ACHN (cell line): ENCODE data around the gene TMF1.

Source experiments
- DNase-seq: peaks from one replicate; pipeline ENCODE4 v3.0.0-alpha.2; 2015
- in situ Hi-C: cut with HindIII; loops from 2 replicates; pipeline ENCODE4 v1.10.0; 2017; ENCODE audit warnings: low sequenced_read_pairs, low pct_ligation_motif_present, low pct_unique_long_range_greater_than_20kb

TMF1 gene

DNA sequence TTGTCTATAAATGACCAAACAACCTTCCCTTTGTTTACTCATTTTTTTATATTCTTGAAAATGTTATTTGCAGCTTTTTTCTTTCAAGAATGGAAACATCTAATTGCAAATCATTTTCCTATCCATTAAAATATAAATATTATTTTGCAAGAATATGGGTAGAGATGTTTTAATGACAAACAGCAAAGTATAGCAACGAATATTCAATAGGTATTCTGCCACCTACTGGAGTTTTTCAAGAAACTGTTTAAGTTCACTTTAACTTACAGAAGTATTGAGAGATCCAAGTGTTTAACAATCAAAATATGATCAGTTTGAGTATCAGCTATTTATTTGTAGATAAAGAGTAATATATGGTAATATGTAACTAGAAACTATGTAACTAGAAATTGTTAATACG, 31.7 kb downstream of the TMF1 start:
- in situ Hi-C loops, result no loop called here
- peak; percentile 21 for DNase-seq

DNA sequence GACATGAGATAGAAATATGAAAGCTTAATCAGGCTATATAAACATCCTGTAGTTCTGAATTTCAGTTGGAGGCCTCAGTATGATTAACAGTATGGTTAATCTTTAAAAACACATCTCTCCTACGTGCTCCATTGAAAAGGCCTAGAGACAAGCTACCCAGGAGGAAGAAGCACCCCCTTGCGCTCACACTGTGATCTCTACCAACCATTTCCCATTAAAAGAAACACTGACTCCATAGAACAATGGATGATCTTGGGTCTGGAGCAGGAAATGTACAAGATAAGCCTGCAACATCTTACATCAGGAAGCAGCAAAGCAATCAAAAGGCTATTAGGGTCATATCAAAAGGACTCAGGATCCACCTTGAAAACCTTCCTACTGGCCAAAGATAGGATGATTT, 35.2 kb downstream of the TMF1 start:
- in situ Hi-C loops, result no loop called here
- DNase-seq, result peak; percentile 42

DNA sequence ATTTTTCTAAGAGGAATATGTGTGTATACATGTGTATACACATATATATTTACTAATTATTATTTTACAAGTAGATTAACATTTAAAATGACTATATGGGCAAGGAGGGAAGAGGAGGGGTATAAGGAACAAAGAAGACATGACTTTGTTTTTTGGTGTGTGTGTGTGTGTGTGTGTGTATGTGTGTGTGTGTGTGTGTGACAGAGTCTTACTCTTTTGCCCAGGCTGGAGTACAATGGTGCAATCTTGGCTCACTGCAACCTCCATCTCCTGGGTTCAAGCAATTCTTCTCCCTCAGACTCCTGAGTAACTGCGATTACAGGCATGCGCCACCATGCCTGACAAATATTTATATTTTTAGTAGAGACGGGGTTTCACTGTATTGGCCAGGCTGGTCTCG, 36.0 kb downstream of the TMF1 start:
- no peak for DNase-seq
- in situ Hi-C loops, result no loop called here

DNA sequence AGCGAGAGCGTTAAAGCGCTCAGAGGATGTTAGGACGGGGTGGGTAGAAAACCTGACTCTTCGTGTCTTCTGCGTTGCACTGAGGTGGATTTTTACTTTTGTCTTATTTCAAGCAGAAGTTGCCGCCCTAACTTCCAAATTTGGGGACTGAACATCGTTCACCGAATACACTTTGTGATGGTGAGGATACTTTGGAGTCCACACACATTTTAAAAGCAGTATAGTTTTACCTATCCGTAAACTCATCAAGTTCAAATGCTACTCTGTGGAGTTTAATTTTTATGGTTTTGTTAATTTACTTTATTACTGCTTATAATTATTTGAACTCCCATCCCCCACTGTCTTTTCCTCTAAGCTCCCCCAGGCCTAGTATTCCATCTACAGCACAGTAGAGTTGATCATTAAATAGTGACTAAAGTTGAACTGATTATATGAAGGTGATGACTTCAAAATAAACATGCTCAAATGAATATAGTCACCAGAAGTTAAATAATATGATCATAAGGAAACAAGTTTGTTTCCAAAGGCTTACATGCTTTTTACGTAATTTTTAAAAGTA, 38.0 kb downstream of the TMF1 start:
- in situ Hi-C loops, result no loop called here
- DNase-seq, result peak; percentile 24

DNA sequence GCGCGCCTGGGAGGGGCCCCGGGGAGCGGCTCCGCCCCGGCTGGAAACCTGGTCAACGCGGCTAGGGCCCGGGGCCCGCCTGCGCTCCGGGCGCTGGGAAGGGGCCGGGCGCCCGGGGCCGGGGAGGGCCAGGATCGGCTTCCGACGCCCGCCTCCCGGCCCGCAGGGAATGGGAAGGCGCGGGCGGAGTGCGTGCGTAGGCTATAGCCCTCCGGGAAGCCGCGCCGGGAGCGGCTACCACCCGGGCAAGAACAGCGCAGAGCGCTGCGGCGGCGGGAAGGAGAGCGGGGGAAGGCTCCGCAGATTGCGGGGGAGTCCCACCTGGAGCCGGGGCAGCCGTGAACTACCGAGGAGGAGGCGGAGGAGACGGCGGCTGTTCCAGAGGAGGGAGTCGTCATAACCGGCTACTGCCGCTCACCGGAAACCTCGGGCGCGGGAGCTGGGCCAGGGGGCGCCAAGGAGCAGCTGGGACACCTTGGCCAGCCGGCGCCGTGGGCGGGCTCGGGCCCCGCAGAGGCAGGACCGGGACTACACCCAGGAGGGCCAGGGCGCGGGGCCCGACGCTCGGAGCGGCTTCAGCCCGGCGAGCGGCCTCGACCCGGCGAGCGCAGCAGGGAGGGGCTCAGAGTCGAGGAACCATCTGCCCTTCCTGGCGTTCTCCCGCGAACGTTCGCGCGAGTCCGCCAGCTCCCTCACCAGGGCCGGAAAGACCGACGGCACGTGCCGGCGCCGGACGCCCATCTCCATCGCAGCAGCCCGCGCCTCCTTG, 38.7 kb downstream of the TMF1 start, which contains the start of gene EOGT:
Gene EOGT, minus strand, starts transcription at position 432 of the 769 bp plus-strand sequence. CDS start 3,838 bp downstream, outside the sequence.
- DNase-seq, result peak; percentile 85
- in situ Hi-C loops, result no loop called here

DNA sequence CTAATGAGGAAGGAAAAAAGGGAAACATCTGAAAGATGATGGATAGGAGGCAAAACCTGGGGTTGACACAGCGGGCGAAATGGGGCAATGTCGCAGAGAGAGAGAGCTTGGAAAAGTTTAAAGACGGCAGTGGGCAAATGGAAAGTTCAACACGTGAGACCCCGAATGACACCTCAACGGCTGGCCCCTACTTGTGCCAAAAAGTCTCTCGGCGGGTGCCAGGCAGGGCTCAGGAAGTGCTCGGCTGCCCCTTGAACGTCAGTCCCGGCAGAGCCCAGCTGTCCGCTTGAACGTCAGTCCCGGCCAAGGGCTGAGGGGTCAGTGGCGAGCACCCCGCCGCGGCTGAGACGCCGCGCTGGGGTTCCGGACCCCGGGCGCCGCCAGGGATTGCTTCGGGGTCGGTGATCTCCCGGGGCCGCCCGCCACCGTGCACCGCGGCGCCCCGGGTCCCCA, 39.3 kb downstream of the TMF1 start:
- DNase-seq, result peak; percentile 44
- in situ Hi-C loops, result no loop called here

DNA sequence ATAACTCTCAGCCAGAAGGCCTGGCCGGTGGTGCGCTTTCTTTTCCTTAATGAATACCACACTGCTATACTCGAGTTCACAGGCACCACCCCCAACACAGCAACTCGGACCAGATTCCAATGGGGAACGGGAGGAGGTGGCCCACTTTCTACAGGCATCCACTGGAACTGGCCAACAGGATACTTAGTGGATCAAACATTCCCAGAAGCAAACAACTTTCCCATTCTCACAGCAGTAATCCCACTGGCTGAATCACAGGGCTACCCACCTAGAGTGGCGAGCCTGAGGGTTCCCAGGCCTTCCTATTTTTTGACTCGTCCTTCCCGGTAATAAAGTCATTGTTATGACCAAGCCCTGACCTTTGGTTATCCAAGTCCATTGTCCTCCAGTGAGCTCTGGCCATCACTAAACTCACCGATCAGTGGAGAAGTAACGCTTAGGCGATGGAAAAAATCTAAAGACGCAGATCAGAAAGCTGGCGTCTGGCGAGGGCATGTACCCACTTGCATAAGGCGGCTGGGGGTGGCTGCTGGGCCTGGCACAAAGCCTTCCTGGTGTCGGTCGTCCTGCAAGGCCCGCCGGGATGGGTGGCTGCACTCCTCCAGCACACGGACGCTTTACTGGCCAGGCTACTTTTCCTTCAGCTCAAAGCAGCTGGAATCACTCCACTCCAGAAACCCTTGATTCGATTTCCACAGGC, 39.9 kb downstream of the TMF1 start:
- in situ Hi-C loops, result no loop called here
- no peak for DNase-seq

DNA sequence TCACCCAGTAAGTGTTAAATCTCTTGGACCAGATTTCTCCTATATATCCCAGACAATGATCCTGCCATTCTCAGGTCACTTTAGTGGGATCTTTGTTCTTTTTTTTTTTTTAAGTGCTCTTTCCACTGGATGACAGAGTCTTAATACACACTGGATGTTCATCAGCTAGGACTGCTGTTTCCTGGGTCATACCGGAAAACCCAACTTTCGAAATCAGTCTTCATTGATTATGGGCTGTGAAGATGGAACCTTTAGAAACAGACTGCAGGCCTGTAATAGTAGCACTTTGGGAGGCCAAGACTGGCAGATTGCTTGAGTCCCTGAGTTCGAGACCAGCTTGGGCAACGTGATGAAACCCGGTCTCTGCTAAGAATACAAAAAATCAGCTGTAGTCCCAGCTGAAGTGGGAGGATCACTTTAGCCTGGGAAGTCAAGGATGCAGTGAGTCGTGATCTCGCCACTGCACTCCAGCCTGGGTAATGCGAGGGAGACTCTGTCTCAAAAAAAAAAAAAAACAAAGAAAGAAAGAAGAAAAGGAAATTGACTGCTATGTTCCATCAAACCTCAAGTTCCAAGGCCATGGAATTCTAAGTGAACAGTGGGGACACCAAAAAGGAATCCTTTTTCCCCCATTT, 40.9 kb downstream of the TMF1 start:
- in situ Hi-C loops, result no loop called here
- DNase-seq, result no peak

DNA sequence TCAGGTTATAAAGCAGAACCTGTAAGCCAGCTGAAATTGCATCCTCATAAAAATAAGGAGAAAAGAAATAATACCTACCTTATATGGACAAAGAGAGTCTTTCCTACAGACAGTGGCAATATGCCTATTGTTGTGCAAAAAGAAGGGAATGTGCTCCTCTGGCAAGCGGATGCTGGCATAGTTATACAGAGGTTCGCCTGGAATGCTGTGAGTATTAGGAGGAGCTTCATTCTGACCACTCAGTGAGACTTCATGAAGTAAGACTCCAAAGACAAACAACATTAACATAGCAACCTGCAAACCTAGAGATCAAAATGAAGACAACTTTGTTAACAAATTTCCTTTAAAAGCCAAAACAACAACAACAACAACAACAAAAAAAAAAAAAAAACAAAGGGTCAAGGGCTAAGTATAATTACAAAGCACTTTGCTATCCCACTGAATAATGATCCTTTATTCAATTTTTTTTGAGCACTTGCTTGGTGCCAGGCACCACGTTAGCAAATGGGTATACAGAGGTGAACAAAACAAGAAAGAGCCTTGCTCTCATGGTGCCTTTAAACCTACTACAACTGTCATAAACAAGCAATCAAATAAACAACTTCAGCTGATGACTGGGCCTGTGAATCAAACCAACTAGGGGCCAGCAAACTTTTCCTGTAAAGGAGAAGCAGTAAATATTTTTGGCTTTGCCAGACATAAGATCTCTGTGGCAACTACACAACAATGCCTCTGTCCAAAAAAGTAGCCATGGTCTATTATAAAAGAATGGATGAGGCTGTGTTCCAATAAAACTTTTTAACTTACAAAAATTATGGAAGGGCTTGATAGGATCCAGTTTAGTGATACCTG, 42.3 kb downstream of the TMF1 start:
- in situ Hi-C loops, result no loop called here
- DNase-seq, result no peak

DNA sequence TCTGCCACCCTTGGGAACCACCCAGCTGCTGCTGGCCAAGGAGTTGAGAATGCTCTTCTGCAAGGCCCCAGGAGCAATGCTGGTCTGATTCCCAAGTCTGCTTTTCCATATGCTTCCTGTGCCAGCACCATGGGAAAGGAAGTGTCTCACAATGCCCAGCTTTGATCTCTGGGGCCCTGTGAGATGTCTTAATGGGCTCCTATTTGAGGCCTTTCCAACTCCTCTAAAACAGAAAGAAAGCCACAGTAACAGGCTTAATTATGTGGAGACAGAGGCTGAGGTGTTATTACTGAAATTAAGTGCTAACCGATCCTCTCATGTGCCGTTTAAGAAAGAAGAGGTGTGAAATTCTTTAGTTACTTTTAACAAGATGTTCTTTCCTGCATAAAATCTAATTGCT, 43.2 kb downstream of the TMF1 start:
- no peak for DNase-seq
- in situ Hi-C loops, result no loop called here

DNA sequence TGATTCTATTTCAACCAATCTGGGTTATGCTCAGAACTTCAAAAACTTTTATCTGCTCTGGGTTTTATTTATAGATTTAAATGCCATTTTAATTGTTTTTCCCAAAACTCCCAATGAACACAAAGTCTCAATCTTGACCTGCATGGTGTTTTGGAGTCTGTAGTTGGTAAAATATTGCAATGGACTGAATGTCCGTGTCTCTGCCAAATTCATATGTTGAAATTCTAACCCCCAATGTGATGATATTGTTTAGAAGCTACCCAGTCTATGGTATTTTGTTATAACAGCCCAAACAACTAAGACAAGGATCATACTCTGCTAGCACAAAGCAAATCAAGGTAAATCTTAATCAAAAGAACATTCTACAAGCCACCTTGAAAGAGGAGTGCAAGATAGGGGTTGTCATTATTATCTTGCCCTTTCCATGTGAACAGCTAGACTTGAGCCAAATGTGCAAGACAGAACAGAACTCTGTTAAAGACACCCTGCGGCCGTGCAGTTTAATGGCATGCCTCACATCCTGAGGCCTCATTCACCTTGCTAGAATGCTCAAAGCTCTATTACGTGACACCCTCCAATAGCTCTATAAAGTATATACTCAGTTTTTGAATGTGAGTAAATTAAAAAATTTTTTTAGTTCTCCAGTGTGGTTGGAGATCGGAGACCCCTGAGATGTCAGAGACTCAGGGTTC, 46.2 kb downstream of the TMF1 start:
- in situ Hi-C loops, result no loop called here
- no peak for DNase-seq

DNA sequence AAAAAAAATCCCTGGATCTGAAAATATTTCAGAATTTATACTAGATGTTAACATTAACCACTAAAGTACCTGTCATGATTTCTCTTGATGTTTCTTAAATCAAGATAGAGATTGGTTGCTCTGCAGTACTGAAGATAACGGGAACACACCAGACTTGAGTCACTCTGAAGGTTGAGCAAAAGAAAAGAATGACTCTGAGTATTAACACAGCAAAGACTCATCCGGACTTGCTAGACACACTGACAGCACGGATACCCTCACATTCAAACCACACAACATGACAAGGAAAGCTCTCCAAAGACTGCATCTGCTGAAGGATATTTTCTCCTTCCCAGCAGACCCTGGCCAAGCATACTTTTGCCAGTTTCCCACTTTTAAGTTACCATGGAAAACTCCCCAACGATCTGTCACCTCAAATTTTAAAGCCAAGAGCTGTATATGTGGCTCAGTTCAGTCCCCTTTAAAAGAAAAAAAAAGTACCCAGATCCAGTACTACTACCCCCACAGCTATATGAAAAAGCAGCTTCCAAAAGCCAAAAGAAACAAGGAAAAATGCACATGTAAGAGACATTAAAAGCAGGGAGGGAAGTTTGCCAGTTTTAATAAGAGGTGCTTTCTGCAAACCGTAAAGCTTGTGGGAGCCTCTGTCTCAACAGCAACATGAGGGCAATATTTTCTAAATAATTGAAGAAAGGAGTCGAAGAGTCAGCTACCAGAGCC, 46.9 kb downstream of the TMF1 start:
- DNase-seq, result no peak
- in situ Hi-C loops, result no loop called here

DNA sequence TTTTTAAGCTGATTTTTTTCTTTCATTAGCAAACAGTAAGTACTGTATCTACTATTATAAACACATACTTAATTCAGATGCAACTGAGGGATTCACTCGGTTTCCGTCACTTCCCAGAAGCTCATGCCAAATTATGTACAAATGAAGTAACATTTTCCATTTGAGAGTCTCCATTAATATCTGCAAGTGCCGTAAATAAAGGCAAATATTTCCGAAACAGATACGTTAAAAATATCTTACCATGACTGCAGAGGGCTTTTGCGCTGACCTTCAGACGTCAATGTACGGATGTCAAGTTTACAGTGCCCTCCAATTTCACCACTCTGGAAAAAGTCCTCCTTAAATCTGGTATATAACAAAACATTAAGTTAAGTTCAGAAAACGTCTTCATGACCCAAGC, 48.0 kb downstream of the TMF1 start:
- in situ Hi-C loops, result no loop called here
- no peak for DNase-seq

DNA sequence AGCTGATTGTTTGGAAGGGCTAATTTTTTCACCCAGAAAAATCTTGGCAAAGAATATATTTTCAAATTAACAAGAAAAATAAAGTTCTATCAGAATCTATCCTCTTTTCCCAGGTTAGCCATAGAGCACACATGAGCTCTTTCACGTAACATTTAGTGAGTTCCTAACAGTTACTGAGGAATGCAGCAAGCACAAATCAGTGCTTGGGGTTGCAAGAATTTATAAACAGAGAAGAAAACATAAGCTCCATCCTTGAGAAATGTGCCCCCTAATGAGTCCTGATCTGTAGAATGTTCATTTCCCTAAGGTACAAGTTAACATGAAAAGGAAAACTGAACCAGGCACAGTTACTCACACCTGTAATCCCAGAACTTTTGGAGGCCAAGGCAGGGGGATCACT, 52.5 kb downstream of the TMF1 start:
- DNase-seq, result no peak
- in situ Hi-C loops, result no loop called here

DNA sequence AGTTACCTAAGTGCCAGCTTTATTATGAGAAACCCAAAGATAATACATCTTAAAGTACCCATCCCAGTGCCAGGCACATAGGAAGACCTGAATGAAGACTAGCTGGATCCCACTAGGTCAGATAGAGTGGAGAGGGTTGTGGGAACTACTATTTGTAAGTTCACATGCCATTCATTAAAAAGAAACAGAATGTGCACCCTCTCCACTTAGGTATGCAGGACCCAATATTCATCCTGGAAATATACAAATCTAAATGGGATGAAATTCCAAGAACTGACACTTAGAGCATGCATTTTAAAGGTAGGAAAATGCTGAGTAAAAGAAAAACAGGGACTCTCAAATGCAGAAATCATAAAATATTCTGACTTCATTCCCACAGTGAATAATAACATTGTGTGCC, 53.0 kb downstream of the TMF1 start:
- in situ Hi-C loops, result no loop called here

DNA sequence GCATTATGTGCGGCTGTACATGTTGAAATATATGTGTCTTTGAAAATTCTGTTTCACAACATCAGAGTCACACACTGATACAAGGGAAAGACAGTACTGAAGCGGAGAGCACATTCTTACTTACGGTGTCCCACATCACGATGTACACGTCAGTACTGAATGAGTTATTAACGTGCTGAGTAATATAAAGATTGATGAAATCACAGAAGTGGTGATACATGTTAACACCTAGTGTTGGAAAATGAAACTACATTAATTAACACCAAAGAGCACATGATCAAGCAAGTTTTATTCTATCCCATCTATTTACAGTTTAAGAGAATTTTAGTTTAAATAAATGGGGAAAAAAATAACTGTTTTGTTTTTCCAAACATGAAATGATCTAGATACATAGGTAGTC, 54.2 kb downstream of the TMF1 start:
- in situ Hi-C loops, result no loop called here
- DNase-seq, result no peak

More for the DNA sequence above, 53.0 kb downstream of the TMF1 start:
- no peak for DNase-seq

DNA sequence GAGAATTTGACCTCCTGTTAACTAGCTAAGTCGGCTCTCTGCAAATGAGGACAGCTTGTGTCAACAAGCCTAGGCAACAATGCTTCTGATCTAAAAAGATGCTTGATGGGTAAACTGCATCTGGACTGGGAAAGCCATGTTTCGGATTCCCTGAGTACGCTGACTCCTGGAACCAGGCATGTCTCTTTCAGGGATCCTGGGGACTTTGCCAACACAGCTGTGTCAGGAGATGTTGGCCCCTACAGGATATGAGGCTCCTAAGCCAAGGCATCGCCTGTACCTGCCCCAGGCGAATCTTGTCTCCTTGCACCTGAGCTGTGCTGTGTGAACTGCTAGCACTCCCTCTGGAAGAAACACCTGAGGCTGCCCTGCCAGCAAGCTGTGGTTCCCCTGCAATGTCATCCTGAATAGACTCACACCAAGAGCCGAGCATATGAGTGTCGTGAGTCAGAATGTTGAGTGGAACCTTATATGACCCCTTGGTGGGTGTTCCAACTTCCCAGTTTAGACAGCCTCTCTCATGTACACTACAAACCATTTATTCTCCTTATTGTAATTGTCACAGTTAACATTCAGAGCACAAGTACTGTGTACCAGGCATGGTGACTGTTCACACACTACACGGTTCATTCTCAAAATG, 55.7 kb downstream of the TMF1 start:
- no peak for DNase-seq
- in situ Hi-C loops, result no loop called here
